HT-29 (cell line): Measurements from ENCODE around the gene TNNI3. TPM values are rescaled to one million over a fixed set of nuclear protein-coding genes. Genes with fewer than 3 reads are reported as not detected.
"Not testable (repeated sequence)": the region's sequence is repeated elsewhere in the genome, so short reads cannot be mapped to it uniquely, and the experiment has no call there.

ENCODE experiments used
- DNase-seq: peaks from one replicate; pipeline ENCODE4 v3.0.0-alpha.2; 2015; ENCODE audit warnings: low spot score
- total RNA-seq: library from RNA; depleted of rRNA; stranded (reverse); fragments of >200 nt; shearing (Covaris generic); gene quantifications from 2 replicates; pipeline ENCODE4 v1.2.3, GENCODE V29; 2014

TNNI3 gene
- total RNA-seq, 1 experiment from 2014 or later, result 20.3 TPM

- DNase-seq, result no peak
Observed at GRCh38 chr19:55173186-55173713, 15.7 kb upstream of the TNNI3 start.

- DNase-seq, result no peak
Observed at GRCh38 chr19:55172741-55173140, 15.2 kb upstream of the TNNI3 start.

GRCh38 chr19:55172318-55172717 is 14.8 kb upstream of the TNNI3 start:
- DNase-seq, result not testable (repeated sequence)

DNA sequence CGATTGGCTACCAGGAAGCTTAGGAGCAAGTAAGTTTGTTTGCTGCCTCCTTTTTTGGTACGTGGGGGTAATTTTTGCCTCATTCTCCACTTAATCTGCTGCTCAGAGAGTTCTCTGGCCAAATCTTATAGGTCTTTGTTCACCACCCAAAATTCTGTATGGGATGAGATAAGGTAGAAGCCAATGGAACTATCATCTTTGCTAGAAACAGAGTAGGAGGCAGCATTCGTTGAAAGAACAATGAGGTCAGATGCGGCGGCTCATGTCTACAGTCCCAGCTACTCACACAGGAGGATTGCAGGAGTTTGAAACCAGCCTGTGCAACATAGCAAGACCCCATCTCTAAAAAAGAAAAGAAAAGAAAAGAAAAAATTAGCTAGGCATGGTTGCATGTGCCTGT is 13.9 kb upstream of the TNNI3 start:
- DNase-seq, result no peak

DNA sequence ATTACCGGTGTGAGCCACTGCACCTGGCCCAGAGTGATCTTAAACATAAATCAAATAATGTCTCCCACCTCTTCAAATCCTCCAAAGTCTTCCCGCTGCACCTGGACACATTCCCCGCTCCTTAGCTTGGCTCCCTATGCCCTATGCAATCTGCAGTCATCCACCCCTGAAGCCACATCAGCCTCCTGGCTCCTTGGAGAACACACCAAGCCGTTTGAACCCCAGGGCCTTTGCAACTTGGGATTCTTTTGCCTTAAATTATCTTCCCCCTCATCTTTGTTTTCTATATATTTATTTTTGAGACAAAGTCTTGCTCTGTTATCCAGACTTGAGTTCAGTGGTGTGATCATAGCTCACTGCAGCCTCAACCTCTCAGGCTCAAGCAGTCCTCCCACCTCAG is 11.6 kb upstream of the TNNI3 start:
- no peak for DNase-seq

DNA sequence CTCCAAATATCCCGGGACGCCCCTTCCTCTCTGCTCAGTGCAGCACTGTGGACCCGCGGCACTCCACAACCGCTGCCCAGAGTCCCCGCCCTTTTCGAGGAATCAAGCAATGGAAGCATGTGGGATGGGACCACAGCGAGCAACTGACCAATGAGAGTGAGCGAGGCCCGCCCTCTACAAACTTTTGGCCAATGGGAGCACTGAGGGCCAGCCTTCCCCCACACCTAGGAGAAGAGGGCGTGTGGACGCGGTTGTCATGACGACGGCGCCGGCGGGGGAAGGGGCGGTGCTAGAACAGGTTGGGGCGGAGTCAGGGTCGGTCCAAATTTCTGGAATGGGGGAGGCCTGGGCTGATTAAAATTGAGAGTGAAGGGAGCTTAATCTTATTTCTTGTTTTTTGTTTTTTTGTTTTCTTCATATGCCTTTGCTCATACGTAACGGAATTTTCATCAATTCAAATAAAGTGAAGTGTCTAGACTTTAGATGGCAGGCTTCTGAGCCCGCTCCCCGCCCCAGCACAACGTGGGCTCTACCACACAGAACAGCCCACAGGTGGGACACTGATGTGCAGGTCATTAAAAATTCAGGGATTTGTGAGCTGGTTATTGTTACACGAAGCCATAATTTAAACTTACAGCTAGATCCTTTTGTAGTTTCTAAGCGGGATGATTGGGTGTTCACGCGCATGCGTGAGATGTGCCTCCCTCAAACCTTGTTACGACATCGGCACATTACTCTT is 9.2 kb upstream of the TNNI3 start, which contains the start of gene DNAAF3:
Gene DNAAF3 (minus strand): TSS at position 84 of the 739 bp plus-strand sequence. CDS start 200 bp downstream, outside the sequence.
- DNase-seq, result peak; percentile 100

DNA sequence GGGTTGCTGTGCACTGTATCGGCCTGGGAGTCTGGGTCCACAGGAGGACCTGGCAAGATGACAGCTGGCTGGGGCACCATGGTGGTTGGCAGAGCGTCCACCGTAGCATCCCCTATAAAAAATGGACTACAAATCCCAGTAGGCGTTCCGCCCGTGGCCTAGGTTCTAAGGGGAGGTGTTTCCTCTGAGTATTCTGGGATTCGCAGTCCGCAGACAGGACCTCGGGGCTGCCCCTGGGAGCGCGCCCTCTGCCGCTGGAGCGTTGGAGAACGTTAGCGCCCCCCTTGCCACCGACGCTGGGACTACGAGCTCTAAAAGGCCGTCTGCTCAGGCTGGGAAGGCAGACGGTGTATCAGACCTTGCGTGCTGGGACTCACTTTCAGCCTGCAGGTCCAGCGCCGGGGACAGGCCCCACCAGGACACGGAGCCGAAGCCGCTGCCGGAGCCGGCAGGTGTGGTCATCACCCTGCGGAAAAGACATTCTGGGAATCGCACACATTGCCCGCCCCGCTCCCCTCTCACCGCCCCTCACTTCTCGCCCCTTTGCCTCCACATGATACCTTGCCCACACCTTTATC is 8.5 kb upstream of the TNNI3 start:
- DNase-seq, result peak; percentile 97

DNA sequence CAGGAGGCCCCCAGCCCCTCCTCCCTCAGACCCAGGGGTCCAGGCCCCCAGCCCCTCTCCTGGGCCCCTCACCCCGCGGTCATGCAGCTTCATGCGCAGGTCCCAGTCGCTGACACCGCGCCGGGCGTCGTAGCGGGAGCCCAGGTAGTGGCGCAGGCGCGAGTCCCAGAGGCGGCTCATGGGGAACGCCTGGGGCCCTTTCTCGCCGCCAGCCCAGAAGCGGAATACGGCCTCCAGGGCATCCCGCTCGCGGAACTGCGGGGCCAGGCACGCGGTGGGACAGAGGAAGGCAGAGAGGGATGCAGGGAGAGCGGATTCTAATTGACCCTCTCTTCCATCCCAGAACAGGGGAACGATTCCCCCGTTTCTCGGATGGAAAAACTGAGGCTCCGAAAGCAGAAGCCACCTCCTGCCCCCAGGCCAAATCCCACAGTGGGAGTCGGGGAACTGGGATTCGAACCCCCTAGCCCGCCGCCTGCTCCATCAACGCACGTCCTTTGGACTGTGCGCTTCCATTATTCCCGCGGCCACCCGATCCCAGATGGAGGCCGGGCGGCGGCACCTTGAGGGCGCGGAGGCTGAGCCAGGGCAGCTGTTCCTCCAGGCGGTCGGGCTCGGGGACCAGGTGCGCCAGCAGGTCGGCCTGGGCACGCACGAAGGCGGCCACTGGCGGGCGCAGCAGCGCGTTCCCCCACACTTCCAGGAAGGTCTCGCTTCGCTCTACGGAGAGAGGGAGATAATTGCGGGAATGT is 4.2 kb upstream of the TNNI3 start:
- no peak for DNase-seq

DNA sequence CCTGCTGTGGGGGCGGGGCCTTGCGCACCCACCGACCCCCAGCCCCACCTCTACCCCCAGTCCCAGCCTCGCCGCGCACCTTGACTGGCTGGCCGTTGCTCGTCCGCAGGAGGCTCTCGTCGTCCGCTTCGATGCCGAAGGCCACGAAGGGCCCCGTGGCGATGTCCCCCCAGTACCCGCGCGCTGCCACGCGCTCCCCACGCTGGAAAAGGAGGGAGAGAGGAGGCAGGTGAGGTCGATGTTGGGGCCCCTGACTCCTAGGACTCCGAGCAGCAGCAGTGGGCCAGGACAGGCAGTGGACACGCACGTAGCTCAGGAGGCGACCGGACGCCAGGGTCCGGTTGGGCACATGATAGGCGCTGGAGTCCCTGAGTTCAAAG is 3.4 kb upstream of the TNNI3 start:
- no peak for DNase-seq

GRCh38 chr19:55160128-55160985 is 2.8 kb upstream of the TNNI3 start:
- DNase-seq, result peak; percentile 99

- DNase-seq, result no peak
Observed at GRCh38 chr19:55158848-55159749, 1.6 kb upstream of the TNNI3 start.

- no peak for DNase-seq
Observed at GRCh38 chr19:55158423-55158822, 891 bp upstream of the TNNI3 start.

GRCh38 chr19:55156202-55157063 is 1.1 kb downstream of the TNNI3 start:
- peak; percentile 96 for DNase-seq

DNA sequence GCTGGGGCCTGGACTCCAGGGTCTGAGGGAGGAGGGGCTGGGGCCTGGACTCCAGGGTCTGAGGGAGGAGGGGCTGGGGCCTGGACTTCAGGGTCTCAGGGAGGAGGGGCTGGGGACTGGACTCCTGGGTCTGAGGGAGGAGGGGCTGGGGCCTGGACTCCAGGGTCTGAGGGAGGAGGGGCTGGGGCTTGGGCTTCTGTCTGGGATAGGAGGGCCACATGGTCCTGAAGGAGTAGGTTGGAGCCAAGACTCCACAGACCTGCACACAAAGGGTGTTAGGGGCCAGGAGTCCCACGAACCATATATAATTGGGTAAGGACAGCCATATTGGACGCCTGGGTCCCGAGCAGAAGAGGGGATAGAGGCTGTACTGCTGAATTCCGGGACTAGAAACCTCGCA is 1.7 kb downstream of the TNNI3 start:
- DNase-seq, result not testable (repeated sequence)

GRCh38 chr19:55153652-55154264 is 3.8 kb downstream of the TNNI3 start:
- DNase-seq, result no peak

DNA sequence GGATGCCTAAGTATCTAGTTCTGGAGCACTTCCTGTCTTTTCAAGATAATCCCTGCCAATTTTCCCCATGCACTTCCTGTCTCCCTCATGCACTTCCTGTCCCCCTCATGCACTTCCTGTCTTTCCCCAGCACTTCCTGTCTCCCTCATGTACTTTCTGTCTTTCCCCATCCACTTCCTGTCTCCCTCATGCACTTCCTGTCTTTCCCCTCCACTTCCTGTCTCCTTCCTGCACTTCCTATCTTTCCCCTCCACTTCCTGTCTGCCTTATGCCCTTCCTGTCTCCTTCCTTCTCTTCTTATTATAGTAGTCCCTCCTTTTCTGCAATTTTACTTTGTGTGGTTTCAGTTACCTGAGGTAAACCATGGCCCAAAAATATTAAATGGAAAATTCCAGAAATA is 5.5 kb downstream of the TNNI3 start:
- DNase-seq, result peak; percentile 53

DNA sequence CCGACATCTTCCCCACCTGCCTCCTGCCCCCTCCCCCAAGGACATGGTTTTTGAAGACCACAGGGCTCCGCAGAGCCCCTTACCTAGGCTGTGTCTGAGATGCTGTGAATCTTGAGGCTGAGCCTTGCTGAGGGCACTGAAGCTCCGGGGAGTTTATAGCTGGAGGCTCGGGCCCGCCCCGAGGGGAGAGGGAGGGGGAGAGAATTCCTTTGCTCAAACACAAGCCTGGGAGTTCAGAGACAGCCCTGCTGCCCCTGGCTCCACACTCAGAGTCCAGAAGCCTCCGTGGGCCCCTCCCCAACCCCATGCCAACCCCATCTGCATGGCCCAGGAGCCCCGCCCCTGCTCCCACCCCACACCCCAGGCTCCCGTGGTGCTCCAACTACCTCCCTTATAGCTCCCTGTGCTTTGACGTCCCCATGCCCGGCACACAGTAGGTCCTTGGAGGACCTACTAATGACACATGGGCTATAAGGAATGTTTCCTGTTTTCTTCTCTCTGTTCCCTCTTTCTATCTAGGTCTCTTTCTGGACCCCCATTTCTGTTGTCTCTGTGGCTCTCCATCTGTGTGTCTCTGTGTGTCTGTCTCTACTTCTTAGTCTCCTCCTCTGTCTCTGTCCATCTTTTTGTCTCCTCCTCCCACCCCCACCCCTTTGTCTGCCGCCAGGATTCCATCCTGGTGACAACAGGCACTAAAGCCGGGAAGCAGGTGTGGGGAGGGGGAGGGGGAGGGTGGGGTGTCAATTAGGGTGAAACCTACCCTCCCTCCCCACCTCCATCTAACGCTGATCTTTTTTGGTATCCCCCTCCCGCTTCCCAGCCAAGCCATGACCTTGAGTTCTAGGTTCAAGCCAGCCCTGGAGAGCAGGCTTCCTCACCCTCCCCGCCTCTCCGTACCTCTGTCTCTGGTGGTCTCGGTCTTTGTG is 8.2 kb downstream of the TNNI3 start, which contains the start of gene TNNT1:
Gene TNNT1 (minus strand): TSS at position 129 of the 926 bp plus-strand sequence. CDS start 2,049 bp downstream, outside the sequence.
- no peak for DNase-seq
